ENCODE measurements around the gene GRAMD1C.
A peak's percentile ranks its signal among the peaks of the same experiment; 100 is the strongest.
"Not testable (repeated sequence)": the region's sequence is repeated elsewhere in the genome, so short reads cannot be mapped to it uniquely, and the experiment has no call there.

Gene GRAMD1C

DNA sequence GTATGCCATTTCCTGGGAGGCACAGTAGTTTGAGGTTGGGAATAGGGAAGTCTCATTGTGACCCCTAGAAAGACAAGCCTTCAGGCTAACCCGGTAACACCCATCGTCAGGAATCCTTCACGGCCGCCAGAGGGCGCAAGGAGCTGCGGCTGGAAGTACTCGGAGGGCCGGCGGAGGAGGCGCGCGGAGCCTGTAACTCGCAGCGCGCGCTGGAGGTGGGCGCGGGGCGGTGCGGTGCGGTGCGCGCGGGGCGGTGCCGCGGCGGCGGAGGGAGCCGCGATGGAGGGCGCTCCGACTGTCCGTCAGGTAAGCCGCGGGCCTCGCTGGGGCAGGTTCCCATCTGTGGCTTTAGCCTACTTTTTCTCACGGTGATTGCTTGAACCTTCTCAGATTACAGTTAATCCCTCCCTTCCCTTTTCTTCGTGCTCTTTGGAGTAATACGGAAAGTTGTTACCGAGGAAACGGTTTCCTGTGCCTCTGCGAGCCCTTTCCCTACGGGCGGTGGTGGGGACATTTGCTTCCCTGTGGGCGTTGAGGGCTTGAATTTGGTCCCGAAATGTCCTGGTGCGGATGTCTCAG, at the start of gene GRAMD1C:
Gene GRAMD1C, plus strand, starts transcription at position 158 of the 579 bp plus-strand sequence. Its CDS starts 122 bp downstream, at position 280.
- peak; percentile 88 for DNase-seq

DNA sequence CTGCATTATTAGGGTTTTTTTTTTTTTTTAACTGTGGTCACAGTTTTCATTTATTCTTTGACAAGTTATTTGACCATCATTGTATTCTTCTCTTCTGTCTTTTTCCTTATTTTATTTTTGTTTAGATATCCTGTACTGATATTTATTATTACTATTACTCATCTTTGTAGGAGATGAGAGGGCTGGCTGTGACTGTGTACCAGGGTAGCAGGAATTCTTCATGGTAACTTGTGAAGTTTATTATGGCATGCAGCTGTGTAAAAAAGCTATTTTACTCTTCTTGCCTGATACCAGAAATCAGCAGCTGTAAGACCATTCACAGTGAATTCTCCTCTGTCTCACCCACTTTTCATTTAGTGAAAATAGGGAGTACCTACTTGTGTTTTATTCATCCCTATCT, 47.2 kb upstream of the GRAMD1C start:
- DNase-seq, result no peak

GRCh38 chr3:113794526-113794925, 44.1 kb upstream of the GRAMD1C start:
- no peak for DNase-seq

- no peak for DNase-seq
Observed at GRCh38 chr3:113795693-113796092, 42.9 kb upstream of the GRAMD1C start.

- DNase-seq, result no peak
Observed at GRCh38 chr3:113802795-113803455, 35.7 kb upstream of the GRAMD1C start.

DNA sequence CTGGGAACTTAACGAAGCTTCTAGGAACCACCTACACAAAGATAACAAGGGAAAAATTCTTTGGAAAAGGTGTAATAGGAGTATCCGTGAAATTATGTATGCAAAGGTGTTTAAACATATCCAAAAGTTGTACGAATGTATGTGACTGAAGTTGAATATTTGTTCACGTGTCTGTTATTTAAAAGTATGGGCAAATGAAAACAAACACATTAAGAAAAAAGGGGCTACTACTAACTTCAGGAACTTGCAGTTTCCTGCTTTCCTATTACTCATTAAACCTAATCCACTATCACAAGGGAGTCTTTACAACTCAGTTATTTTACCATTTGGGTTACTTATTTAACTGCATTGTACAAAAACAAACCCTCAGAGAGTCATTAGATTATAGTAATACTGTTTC, 33.9 kb upstream of the GRAMD1C start:
- no peak for DNase-seq

- no peak for DNase-seq
Observed at GRCh38 chr3:113805249-113805648, 33.3 kb upstream of the GRAMD1C start.

- DNase-seq, result no peak
Observed at GRCh38 chr3:113812854-113813253, 25.7 kb upstream of the GRAMD1C start.

- no peak for DNase-seq
Observed at GRCh38 chr3:113819866-113820265, 18.7 kb upstream of the GRAMD1C start.

GRCh38 chr3:113825090-113825489, 13.5 kb upstream of the GRAMD1C start:
- DNase-seq, result no peak

DNA sequence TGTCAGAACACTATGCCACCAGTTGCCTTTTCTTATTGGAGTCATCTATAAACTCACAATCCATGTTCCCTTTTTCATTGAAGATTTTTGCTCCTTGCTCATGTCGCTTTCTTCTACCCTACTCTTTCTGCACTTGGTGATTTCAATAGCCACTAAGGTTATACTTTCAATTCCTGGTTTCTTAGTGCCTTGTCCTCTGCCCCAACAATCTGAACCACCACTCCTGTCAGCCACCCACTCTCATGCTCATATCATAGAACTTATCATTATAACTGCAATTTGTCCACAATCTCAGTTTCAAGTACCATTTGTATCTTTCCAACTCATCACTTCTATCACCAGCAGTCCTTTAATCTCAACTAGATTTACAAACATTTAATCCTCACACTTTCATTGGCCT, 10.0 kb upstream of the GRAMD1C start:
- no peak for DNase-seq

GRCh38 chr3:113829576-113830354, 8.8 kb upstream of the GRAMD1C start:
- DNase-seq, result no peak

GRCh38 chr3:113831103-113831355, 7.6 kb upstream of the GRAMD1C start:
- DNase-seq, result no peak

DNA sequence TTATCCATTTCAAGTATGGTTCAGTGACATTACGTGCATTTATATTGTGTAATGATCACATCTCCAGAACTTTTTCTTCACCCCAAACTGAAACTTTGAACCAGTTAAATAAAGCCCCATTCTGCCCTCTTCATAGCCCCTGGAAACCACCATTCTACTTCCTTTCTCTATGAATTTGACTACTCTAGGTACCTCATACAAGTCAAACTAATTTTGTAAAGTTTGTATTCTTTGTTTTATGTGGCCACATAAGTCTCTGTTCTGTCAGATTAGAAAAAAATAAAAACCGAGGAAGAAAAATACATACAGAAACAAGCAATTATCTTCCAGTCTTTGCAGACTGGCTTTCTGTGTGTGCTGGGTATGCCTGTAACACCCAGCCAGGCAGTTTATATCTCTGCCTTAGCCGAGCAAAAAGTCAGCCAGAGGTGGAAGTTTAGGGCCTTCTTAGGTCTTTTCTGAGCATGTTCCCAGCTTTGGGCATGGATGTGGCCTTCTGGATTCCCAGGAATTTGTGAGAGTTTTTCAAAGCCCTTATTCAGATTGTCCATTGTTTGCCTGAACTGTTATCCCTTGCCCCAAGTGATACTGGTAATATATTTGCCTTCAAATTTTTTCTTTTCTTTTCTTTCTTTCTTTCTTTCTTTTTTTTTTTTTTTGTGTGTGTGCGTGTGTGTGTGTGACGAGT, 6.0 kb upstream of the GRAMD1C start:
- no peak for DNase-seq

DNA sequence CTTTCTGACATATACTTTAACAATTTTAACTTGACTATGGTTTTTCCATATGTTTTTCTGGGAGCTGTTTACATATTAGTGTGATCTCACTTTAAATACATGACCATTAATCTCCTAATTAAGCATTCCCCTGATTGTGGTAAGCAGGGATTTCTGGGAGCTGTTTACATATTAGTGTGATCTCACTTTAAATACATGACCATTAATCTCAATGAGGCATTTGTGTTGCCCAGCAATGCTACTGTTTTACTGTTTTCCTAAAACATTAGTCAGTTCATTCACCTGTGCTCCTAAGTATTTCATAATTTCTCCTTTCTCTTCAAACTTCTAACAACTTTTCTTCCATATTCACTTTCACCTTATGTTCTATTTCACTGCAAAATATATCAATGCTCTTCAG, 3.6 kb upstream of the GRAMD1C start:
- no peak for DNase-seq

DNA sequence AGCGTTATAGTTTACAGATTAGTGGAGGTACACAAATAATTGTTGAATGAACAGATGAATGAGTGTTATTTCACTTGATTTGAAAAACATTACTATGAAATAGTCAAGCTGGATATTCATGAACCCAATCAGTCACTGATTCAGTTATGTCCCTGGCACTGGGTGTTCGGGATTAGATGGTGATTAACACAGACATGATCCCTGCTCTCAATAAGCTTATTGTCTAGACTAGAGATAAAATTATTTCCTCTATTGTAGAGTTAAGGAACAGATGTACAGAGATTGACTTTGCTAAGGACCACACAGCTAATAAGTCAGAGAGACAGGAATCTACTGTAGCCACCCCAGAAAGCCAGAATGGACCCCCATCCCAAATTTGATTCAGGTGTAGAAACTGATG, 963 bp downstream of the GRAMD1C start:
- DNase-seq, result no peak

DNA sequence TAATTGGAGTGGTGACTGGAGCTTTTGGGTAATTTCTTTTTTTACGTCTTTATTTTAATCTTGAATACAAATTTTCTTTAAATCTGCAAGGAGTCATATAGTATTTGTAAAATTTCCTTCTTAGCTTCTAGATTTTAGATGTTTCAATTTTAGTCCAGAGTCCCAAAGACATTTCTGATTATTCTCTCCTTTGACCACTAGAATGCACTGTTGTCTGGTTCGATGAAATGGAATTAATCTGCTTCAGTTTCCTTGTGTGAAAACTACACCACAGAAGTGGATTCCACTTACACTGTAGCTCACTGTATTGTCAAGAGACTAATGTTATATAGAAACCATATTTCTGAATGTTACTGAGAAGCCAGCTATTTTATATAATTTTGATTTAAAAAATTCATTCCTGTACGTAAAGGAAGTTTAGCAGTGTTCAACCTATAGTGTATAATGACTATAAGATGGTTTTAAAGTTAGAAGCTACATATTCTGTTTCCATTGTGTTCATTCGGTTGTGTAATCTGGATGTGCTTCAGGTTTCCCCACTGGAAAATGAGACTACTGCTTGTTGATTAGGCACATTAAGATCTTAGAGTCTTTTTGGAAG, 6.1 kb downstream of the GRAMD1C start:
- DNase-seq, result no peak

DNA sequence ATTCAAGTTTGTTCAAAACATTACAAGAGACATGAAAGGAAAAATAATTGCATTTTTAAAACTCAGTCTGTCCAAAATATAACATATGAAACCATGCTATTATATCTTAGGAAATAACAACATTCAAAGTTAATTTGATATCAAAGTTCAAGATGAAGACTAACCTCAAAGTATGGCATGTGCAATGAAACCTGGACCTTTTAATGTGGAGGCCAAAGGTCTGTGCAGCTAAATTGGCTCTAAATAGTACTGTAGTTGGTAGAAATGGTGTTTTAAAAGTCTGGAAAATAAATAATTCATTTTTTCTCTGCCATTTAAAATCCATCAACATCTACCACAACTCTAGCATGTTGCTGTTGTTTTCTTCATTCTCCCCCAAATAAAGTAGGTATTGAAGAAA, 8.7 kb downstream of the GRAMD1C start:
- no peak for DNase-seq

DNA sequence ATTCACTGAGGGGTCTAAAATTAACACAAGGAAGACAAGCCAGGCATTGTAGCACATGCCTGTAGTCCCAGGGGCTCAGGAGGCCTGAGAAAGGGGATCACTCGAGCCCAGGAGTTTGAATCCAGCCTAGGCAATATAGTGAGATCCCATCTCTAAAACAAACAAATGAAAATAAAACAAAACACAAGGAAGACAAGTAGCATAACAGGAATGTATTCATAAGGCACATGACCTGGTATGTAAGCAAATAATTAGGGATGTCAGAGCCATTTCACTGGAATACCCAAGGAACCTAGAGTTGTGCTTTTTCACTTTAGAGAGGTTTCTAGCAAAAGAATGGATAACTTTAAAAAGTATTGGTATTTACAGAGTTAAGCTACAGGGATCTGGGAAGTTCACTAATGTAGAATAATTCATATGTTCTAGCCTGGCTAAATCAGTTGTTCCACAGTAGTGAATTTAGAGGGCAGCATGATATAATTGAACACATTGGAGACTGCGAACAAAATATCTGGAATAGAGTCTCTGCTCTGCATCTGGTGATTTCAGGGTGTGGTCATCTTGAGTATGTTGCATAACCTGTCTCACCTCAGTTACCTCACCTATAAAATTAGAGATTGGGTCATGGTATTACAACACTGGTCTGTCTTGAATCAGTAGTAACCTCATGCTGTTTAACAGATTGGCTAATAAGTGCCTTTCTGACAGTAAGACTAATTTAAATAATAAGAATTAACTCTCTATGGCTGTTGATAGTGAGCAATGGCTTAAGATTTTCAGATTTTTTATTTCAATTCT, 9.3 kb downstream of the GRAMD1C start:
- DNase-seq, result no peak

GRCh38 chr3:113849071-113849470, 10.5 kb downstream of the GRAMD1C start:
- DNase-seq, result not testable (repeated sequence)

DNA sequence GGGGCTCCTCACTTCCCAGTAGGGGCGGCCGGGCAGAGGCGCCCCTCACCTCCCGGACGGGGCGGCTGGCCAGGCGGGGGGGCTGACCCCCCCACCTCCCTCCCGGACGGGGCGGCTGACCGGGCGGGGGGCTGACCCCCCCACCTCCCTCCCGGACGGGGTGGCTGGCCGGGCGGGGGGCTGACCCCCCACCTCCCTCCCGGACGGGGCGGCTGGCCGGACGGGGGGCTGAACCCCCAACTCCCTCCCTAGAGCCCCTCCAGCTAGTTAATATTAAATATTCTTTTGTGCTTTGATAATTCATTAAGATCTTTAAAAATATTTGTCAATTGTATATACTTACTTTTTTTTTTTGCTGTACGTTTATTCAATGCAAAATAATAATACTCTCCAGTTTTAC, 11.3 kb downstream of the GRAMD1C start:
- not testable (repeated sequence) for DNase-seq

GRCh38 chr3:113850391-113850790, 11.8 kb downstream of the GRAMD1C start:
- not testable (repeated sequence) for DNase-seq

- no peak for DNase-seq
Observed at GRCh38 chr3:113852506-113852905, 13.9 kb downstream of the GRAMD1C start.
